ENCODE measurements around the gene PPCS.
"Not testable (repeated sequence)": the region's sequence is repeated elsewhere in the genome, so short reads cannot be mapped to it uniquely, and the experiment has no call there.

Gene PPCS

DNA sequence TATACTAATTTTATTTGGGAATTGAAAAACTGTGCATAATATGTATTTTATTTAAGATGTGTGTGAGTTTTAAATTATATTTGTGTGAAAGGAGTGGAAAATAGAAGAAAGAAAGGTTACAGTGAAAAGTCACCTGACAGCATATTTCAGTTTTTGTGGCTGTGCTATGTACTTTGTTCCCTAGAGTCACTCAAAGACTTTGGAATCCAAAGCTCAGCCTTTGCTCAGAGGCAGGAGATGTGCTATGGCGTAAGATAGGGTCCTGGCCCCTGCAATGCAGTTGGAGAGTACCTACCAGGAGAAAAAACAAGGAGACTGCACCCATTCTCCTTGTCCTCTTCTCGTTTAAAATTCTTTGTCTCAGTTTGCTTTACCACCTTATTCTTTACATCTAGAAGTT, 9.7 kb downstream of the PPCS start:
- H3K4me3 ChIP-seq (ENCODE audit: insufficient read length, low read depth): no peak overlapping the region
- DNase-seq (ENCODE audit: low read depth, low spot score): no peak
- TF ChIP-seq YY1 (IDR thresholded peaks at IDR 0.05; ENCODE audit: insufficient read depth, insufficient read length): no peak
- no peak for TF ChIP-seq ZNF274 (IDR thresholded peaks at IDR 0.05; ENCODE audit: low read depth, low read length)
- TF ChIP-seq SUZ12 (IDR thresholded peaks at IDR 0.05; ENCODE audit: extremely low read depth, insufficient read depth, insufficient read length): no peak
- H3K9me3 ChIP-seq (ENCODE audit: insufficient read depth, low read length): no peaks in the 10 kb centered on the region
- H3K4me1 ChIP-seq (ENCODE audit: insufficient read depth, insufficient read length): no peaks in the 10 kb centered on the region
- peaks cover 3% of the 10 kb centered on the region for H3K36me3 ChIP-seq (ENCODE audit: insufficient read depth, insufficient read length, low read length)
- H3K27me3 ChIP-seq (ENCODE audit: insufficient read depth, insufficient read length): peaks cover 15% of the 10 kb centered on the region
- no peak overlapping the region for H3K9ac ChIP-seq (ENCODE audit: insufficient read length, low read depth)

- H3K4me1 ChIP-seq (ENCODE audit: insufficient read depth, insufficient read length): no peaks in the 10 kb centered on the region
- no peak overlapping the region for H3K4me3 ChIP-seq (ENCODE audit: insufficient read length, low read depth)
- DNase-seq (ENCODE audit: low read depth, low spot score): no peak
- TF ChIP-seq YY1 (IDR thresholded peaks at IDR 0.05; ENCODE audit: insufficient read depth, insufficient read length) (no peak), SUZ12 (IDR thresholded peaks at IDR 0.05; ENCODE audit: extremely low read depth, insufficient read depth, insufficient read length) (no peak), ZNF274 (IDR thresholded peaks at IDR 0.05; ENCODE audit: low read depth, low read length) (no peak)
- peaks cover under 1% of the 10 kb centered on the region for H3K27me3 ChIP-seq (ENCODE audit: insufficient read depth, insufficient read length)
- H3K9ac ChIP-seq (ENCODE audit: insufficient read length, low read depth): no peak overlapping the region
- no peaks in the 10 kb centered on the region for H3K9me3 ChIP-seq (ENCODE audit: insufficient read depth, low read length)
- no peaks in the 10 kb centered on the region for H3K36me3 ChIP-seq (ENCODE audit: insufficient read depth, insufficient read length, low read length)
Measured at GRCh38 chr1:42469727-42470126, 13.4 kb downstream of the PPCS start.

DNA sequence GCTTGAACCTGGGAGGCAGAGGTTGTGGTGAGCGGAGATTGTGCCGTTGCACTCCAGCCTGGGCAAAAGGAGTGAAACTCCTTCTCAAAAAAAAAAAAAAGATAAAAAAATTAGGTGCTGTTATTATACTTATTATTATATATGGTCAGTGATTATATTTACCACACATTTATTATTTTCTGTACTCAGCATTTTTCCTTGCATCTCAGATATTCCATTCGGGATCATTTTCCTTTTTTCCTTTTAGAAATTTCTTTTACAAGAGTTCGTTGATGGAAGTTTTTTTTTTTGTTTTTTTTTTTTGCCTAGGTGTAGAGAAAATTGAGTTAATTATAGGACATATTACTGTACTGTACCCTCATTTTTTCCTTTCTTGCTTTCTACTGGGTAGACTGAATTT, 20.3 kb downstream of the PPCS start:
- no peaks in the 10 kb centered on the region for H3K9me3 ChIP-seq (ENCODE audit: insufficient read depth, low read length)
- no peak overlapping the region for H3K4me3 ChIP-seq (ENCODE audit: insufficient read length, low read depth)
- H3K27me3 ChIP-seq (ENCODE audit: insufficient read depth, insufficient read length): no peaks in the 10 kb centered on the region
- TF ChIP-seq YY1 (IDR thresholded peaks at IDR 0.05; ENCODE audit: insufficient read depth, insufficient read length) (no peak), SUZ12 (IDR thresholded peaks at IDR 0.05; ENCODE audit: extremely low read depth, insufficient read depth, insufficient read length) (no peak), ZNF274 (IDR thresholded peaks at IDR 0.05; ENCODE audit: low read depth, low read length) (no peak)
- no peaks in the 10 kb centered on the region for H3K4me1 ChIP-seq (ENCODE audit: insufficient read depth, insufficient read length)
- H3K9ac ChIP-seq (ENCODE audit: insufficient read length, low read depth): no peak overlapping the region
- no peaks in the 10 kb centered on the region for H3K36me3 ChIP-seq (ENCODE audit: insufficient read depth, insufficient read length, low read length)
- no peak for DNase-seq (ENCODE audit: low read depth, low spot score)

DNA sequence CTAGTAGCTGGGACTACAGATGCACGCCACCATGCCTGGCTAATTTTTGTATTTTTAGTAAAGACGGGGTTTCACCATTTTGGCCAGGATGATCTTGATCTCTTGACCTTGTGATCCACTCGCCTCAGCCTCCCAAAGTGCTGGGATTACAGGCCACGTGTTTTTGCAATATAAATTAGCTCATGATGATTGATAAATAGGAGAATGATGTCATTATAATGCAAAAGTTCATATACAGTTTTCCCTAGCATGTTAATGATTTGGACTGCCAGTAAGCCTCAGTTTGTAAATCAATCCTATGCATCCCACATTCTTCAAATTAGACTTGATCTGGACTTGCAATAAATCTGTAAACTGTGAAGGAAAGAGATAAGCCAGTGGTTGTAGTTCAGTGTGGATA, 21.0 kb downstream of the PPCS start:
- H3K9ac ChIP-seq (ENCODE audit: insufficient read length, low read depth); H3K4me3 ChIP-seq (ENCODE audit: insufficient read length, low read depth); H3K36me3 ChIP-seq (ENCODE audit: insufficient read depth, insufficient read length, low read length); H3K9me3 ChIP-seq (ENCODE audit: insufficient read depth, low read length); H3K27me3 ChIP-seq (ENCODE audit: insufficient read depth, insufficient read length); DNase-seq (ENCODE audit: low read depth, low spot score); H3K4me1 ChIP-seq (ENCODE audit: insufficient read depth, insufficient read length): not testable (repeated sequence)

- no peak for TF ChIP-seq ZNF274 (IDR thresholded peaks at IDR 0.05; ENCODE audit: low read depth, low read length)
- no peak for TF ChIP-seq SUZ12 (IDR thresholded peaks at IDR 0.05; ENCODE audit: extremely low read depth, insufficient read depth, insufficient read length)
- TF ChIP-seq YY1 (IDR thresholded peaks at IDR 0.05; ENCODE audit: insufficient read depth, insufficient read length): no peak
- no peaks in the 10 kb centered on the region for H3K4me1 ChIP-seq (ENCODE audit: insufficient read depth, insufficient read length)
- no peak overlapping the region for H3K9ac ChIP-seq (ENCODE audit: insufficient read length, low read depth)
- H3K27me3 ChIP-seq (ENCODE audit: insufficient read depth, insufficient read length): no peaks in the 10 kb centered on the region
- DNase-seq (ENCODE audit: low read depth, low spot score): no peak
- no peaks in the 10 kb centered on the region for H3K9me3 ChIP-seq (ENCODE audit: insufficient read depth, low read length)
- H3K36me3 ChIP-seq (ENCODE audit: insufficient read depth, insufficient read length, low read length): no peaks in the 10 kb centered on the region
- H3K4me3 ChIP-seq (ENCODE audit: insufficient read length, low read depth): no peak overlapping the region
Measured at GRCh38 chr1:42477775-42478174, 21.4 kb downstream of the PPCS start.

- H3K27me3 ChIP-seq (ENCODE audit: insufficient read depth, insufficient read length): no peaks in the 10 kb centered on the region
- no peaks in the 10 kb centered on the region for H3K9me3 ChIP-seq (ENCODE audit: insufficient read depth, low read length)
- no peak overlapping the region for H3K4me3 ChIP-seq (ENCODE audit: insufficient read length, low read depth)
- TF ChIP-seq YY1 (IDR thresholded peaks at IDR 0.05; ENCODE audit: insufficient read depth, insufficient read length) (no peak), ZNF274 (IDR thresholded peaks at IDR 0.05; ENCODE audit: low read depth, low read length) (no peak), SUZ12 (IDR thresholded peaks at IDR 0.05; ENCODE audit: extremely low read depth, insufficient read depth, insufficient read length) (no peak)
- H3K36me3 ChIP-seq (ENCODE audit: insufficient read depth, insufficient read length, low read length): no peaks in the 10 kb centered on the region
- H3K4me1 ChIP-seq (ENCODE audit: insufficient read depth, insufficient read length): no peaks in the 10 kb centered on the region
- H3K9ac ChIP-seq (ENCODE audit: insufficient read length, low read depth): no peak overlapping the region
- no peak for DNase-seq (ENCODE audit: low read depth, low spot score)
Measured at GRCh38 chr1:42479621-42480020, 23.3 kb downstream of the PPCS start.

- Histone ChIP-seq H3K36me3 (ENCODE audit: insufficient read depth, insufficient read length, low read length) (no peaks in the 10 kb centered on the region), H3K4me1 (ENCODE audit: insufficient read depth, insufficient read length) (no peaks in the 10 kb centered on the region), H3K4me3 (ENCODE audit: insufficient read length, low read depth) (no peak overlapping the region), H3K9ac (ENCODE audit: insufficient read length, low read depth) (no peak overlapping the region), H3K27me3 (ENCODE audit: insufficient read depth, insufficient read length) (no peaks in the 10 kb centered on the region), H3K9me3 (ENCODE audit: insufficient read depth, low read length) (no peaks in the 10 kb centered on the region)
- DNase-seq (ENCODE audit: low read depth, low spot score): no peak
- TF ChIP-seq SUZ12 (IDR thresholded peaks at IDR 0.05; ENCODE audit: extremely low read depth, insufficient read depth, insufficient read length) (no peak), YY1 (IDR thresholded peaks at IDR 0.05; ENCODE audit: insufficient read depth, insufficient read length) (no peak), ZNF274 (IDR thresholded peaks at IDR 0.05; ENCODE audit: low read depth, low read length) (no peak)
Measured at GRCh38 chr1:42480921-42481320, 24.6 kb downstream of the PPCS start.

- Histone ChIP-seq H3K36me3 (ENCODE audit: insufficient read depth, insufficient read length, low read length) (no peaks in the 10 kb centered on the region), H3K4me3 (ENCODE audit: insufficient read length, low read depth) (no peak overlapping the region), H3K9me3 (ENCODE audit: insufficient read depth, low read length) (no peaks in the 10 kb centered on the region), H3K4me1 (ENCODE audit: insufficient read depth, insufficient read length) (no peaks in the 10 kb centered on the region), H3K27me3 (ENCODE audit: insufficient read depth, insufficient read length) (no peaks in the 10 kb centered on the region), H3K9ac (ENCODE audit: insufficient read length, low read depth) (no peak overlapping the region)
- DNase-seq (ENCODE audit: low read depth, low spot score): no peak
- TF ChIP-seq YY1 (IDR thresholded peaks at IDR 0.05; ENCODE audit: insufficient read depth, insufficient read length) (no peak), SUZ12 (IDR thresholded peaks at IDR 0.05; ENCODE audit: extremely low read depth, insufficient read depth, insufficient read length) (no peak)
Measured at GRCh38 chr1:42482635-42483153, 26.4 kb downstream of the PPCS start.

All from NT2/D1 (cell line).